LNCAP (cell line): ENCODE measurements around the gene FN1.

ENCODE experiments used
- TF ChIP-seq, protein P1 (sequence below): fragments of 450-650 bp; IDR thresholded peaks from 2 replicates; pipeline ENCODE4 v1.5.1; 2017; ENCODE audit warnings: mild to moderate bottlenecking

FN1 gene

DNA sequence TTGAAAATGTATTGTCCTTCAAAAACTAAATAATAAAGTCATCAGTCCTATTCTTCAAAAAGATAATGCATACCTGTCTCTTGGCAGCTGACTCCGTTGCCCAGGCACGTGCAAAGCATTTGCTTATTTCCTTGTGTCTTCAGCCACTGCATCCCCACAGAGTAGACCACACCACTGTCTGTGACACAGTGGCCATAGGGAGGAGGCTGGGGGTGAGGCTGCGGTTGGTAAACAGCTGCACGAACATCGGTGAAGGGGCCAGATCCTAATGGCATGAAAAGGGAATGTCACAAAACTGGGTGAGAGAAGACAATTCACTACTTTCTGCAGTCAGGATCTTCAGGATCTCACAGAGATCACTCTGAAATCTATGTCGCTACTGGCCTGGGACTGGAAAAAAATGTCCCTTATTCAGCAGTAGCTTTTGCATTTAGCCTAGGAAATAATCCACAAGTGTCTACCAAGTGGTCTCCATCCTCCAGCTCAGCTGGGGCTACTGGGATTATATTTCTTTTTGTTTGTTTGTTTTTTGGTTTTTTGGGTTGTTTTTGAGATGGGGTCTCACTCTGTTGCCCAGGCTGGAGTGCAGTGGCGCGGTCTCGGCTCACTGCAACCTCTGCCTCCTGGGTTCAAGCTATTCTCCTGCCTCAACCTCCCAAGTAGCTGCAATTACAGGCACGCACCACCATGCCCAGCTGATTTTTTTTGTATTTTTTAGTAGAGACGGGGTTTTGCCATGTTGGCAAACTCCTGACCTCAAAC, 10.7 kb downstream of the FN1 start:
- TF ChIP-seq, protein P1, sequence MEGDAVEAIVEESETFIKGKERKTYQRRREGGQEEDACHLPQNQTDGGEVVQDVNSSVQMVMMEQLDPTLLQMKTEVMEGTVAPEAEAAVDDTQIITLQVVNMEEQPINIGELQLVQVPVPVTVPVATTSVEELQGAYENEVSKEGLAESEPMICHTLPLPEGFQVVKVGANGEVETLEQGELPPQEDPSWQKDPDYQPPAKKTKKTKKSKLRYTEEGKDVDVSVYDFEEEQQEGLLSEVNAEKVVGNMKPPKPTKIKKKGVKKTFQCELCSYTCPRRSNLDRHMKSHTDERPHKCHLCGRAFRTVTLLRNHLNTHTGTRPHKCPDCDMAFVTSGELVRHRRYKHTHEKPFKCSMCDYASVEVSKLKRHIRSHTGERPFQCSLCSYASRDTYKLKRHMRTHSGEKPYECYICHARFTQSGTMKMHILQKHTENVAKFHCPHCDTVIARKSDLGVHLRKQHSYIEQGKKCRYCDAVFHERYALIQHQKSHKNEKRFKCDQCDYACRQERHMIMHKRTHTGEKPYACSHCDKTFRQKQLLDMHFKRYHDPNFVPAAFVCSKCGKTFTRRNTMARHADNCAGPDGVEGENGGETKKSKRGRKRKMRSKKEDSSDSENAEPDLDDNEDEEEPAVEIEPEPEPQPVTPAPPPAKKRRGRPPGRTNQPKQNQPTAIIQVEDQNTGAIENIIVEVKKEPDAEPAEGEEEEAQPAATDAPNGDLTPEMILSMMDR, result no peak

DNA sequence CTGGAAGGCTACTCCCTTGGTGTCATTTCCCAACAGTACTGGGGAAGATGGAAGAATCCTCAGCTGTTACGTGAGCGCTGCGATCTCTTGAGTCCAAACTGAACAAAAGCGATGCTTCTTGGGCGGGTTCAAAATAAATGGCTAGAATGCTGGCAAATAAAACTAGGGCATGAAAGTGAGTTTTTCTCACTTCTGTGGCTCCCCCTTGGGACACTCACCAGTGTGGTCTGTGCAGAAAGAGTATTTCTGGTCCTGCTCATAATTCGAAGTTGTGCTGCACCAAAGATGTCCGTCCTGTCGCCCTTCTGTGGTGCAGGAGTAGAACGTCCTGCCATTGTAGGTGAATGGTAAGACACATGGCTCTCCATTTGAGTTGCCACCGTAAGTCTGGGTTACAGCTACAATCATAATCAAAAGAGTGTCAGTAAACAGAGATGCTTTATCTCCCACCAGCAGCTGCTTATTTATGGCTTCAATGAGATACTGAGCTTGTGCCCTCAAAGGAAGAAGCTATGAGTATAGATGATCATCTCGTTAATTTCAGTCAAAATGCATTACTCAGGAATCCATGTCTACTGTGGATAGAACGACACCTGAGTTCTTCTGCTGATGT, 11.8 kb downstream of the FN1 start:
- TF ChIP-seq, protein P1, result no peak

DNA sequence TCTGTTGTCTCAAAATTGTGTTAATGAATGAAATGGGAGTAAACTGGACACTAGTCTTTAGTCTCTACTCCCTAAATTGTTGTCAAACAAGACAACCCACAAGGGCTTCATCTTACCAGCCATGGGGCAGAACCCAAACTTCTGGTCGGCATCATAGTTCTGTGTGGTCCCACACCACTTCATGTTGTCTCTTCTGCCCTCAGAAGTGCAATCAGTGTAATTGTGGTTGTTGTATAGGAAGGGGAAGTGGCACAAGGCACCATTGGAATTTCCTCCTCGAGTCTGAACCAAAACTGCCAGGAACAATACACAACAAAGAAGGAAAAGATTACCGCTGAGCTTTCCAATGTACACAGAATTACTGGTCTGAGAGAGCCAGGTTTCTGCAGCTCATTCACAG, 12.6 kb downstream of the FN1 start:
- TF ChIP-seq, protein P1, result no peak

- TF ChIP-seq, protein P1, result no peak
These were observed 13.2 kb downstream of the FN1 start for GRCh38 chr2:215422676-215423075.

DNA sequence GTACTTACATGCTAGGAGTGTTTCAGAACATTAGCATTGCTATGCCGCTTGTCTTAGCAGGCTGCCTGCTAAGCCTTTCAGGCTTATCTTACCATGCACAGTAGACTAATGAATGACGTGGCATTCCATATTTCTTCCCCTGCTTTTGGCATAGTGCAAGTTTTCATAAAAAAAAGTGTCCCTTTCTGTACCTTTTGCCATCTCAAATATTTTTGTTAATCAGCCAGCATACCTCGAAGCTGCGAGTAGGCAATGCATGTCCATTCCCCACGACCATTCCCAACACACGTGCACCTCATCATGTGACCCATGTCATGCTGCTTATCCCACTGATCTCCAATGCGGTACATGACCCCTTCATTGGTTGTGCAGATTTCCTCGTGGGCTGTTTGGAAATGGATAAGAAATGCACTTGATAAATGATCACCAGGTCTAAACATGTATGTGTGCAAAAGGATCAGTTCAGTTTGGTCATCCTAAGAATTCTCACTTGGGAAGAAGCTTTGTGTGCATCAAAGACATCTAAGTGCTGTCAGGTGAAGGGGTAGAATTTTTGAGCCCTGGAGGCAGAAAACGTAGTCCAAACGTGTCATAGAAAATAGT, 13.9 kb downstream of the FN1 start:
- TF ChIP-seq, protein P1, result no peak

DNA sequence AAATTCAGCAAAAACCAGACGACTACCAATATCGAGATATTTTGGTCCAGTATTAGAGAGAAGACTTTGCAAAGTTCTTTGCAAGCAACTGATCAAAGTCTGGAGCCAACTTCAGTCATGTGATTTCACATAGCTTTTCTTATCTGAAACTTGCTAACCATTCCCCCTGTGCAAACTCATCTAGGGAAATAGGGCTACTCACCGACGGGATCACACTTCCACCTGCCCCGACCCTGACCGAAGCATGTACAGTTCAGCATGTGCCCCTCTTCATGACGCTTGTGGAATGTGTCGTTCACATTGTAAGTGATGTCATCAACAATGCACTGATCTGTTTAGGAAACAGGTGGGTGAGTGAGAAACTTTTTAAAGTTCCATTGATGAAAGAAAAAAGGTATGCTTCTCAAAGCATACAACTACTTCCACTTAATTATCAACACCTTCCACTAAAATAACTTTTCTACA, 15.4 kb downstream of the FN1 start:
- TF ChIP-seq, protein P1, result no peak

- TF ChIP-seq, protein P1, result no peak
These were observed 15.9 kb downstream of the FN1 start for GRCh38 chr2:215419769-215420470.
